Adrenal gland (tissue), 5 donors: ENCODE data around the gene PRICKLE2.

ENCODE experiments used
- CTCF ChIP-seq, 6 experiments: fragments of 450-650 bp in 4 of 6; fragments of 200-600 bp in 2 of 6; sonication (generic) in 1 of 6; IDR thresholded peaks; 1 replicate in 5 of 6; 2 replicates in 1 of 6; pipeline versions ENCODE4 v1.5.1 to v1.8.0; 2016 to 2021; ENCODE audit warnings: antibody characterized with exemption in 6 of 6, mild to moderate bottlenecking in 2 of 6, moderate library complexity in 1 of 6
- POLR2A ChIP-seq, 2 donors: fragments of 450-650 bp; IDR thresholded peaks; one replicate each; pipeline ENCODE4 v1.6.1; 2017; ENCODE audit warnings: antibody characterized with exemption in 2 of 2, mild to moderate bottlenecking in 2 of 2, moderate library complexity in 1 of 2
- donor health status: DM: no; HTN: no; CAD: no.

GRCh38 chr3:64046592-64046991 lies 178.7 kb downstream of the PRICKLE2 start:
- no peak for TF ChIP-seq CTCF (IDR thresholded peaks at IDR 0.05)
- TF ChIP-seq POLR2A (IDR thresholded peaks at IDR 0.05), result no peak
